Effector memory CD4-positive, alpha-beta T cell (primary cell): Measurements from ENCODE around the gene FBXO9.

Experiments
- DNase-seq, 3 donors: peaks; one replicate each; pipeline ENCODE4 v3.0.0-alpha.2; 2020
- H3K27ac ChIP-seq: 2 replicates; pipeline ENCODE4 v1.7.0; 2013; ENCODE audit warnings: mild to moderate bottlenecking, low read length, moderate library complexity; ENCODE audit not compliant: insufficient read depth, poor library complexity, severe bottlenecking
- H3K27me3 ChIP-seq: replicated peaks from 2 replicates; pipeline ENCODE4 v1.7.0; 2013; ENCODE audit warnings: mild to moderate bottlenecking, low read length; ENCODE audit not compliant: insufficient read depth, control insufficient read depth, poor library complexity, severe bottlenecking
- H3K36me3 ChIP-seq: 2 replicates; pipeline ENCODE4 v1.7.0; 2013; ENCODE audit warnings: mild to moderate bottlenecking, low read length, moderate library complexity; ENCODE audit not compliant: control insufficient read depth, insufficient read depth
- H3K4me1 ChIP-seq: 2 replicates; pipeline ENCODE4 v1.7.0; 2013; ENCODE audit warnings: low read length, mild to moderate bottlenecking; ENCODE audit not compliant: control insufficient read depth, insufficient read depth, poor library complexity, severe bottlenecking
- H3K4me3 ChIP-seq: 2 replicates; pipeline ENCODE4 v1.7.0; 2013; ENCODE audit warnings: low read length, low read depth, mild to moderate bottlenecking; ENCODE audit not compliant: insufficient read depth, poor library complexity, severe bottlenecking
- H3K9me3 ChIP-seq: 2 replicates; pipeline ENCODE4 v1.7.0; 2013; ENCODE audit warnings: mild to moderate bottlenecking, low read length, moderate library complexity; ENCODE audit not compliant: control insufficient read depth

Gene FBXO9

GRCh38 chr6:53029761-53030160 is 35.4 kb upstream of the FBXO9 start:
- no peaks in the 10 kb centered on the region for H3K9me3 ChIP-seq
- peaks cover 28% of the 10 kb centered on the region for H3K36me3 ChIP-seq
- no peaks in the 10 kb centered on the region for H3K4me1 ChIP-seq
- no peak for DNase-seq
- H3K27me3 ChIP-seq, result no peaks in the 10 kb centered on the region
- H3K4me3 ChIP-seq, result no peak overlapping the region
- H3K27ac ChIP-seq, result no peak overlapping the region

DNA sequence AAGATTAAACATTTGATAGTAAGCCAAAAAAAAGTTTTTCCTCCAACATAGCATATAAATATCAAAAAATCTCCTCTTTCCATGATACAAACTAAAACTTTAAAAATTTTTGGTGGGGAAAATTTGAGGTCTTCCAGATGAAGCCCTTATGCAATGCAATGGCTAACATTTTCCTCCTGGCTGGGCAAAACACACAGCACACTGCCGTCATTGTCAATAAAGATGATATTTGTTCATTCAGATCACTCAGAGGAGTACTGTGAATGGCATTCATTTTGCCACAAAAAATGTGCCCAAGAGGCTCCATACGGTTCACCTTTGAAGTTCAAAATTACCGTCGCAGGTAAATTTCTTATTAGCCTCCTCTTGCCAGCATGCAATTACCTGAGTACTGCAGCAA is 33.9 kb upstream of the FBXO9 start:
- no peak overlapping the region for H3K4me3 ChIP-seq
- H3K27ac ChIP-seq, result no peak overlapping the region
- H3K27me3 ChIP-seq, result no peaks in the 10 kb centered on the region
- no peaks in the 10 kb centered on the region for H3K9me3 ChIP-seq
- H3K4me1 ChIP-seq, result no peaks in the 10 kb centered on the region
- DNase-seq, result no peak
- H3K36me3 ChIP-seq, result peaks cover 30% of the 10 kb centered on the region

DNA sequence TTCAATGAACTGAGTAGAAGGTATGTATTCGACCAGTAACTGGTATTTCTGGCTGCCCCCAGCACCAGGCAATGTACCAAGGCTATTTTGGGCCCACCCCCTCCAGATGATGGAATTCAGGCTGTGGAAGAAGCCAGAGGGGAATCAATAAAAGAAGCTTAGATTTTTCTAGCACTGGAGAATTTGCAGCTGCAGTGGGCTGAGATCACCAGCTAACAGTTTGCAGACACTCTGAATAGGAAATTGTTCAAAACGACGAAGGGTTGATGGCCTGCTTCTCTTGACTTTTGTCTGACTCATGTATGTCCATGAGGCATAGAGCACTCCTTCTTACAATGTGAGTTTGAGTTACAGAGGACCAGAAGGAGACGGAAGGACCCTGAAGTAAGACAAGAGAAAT is 32.4 kb upstream of the FBXO9 start:
- H3K4me3 ChIP-seq, result no peak overlapping the region
- H3K36me3 ChIP-seq, result peaks cover 33% of the 10 kb centered on the region
- H3K27me3 ChIP-seq, result no peaks in the 10 kb centered on the region
- no peak for DNase-seq
- H3K27ac ChIP-seq, result no peak overlapping the region
- H3K4me1 ChIP-seq, result no peaks in the 10 kb centered on the region
- H3K9me3 ChIP-seq, result no peaks in the 10 kb centered on the region

GRCh38 chr6:53033764-53034163 is 31.4 kb upstream of the FBXO9 start:
- no peak for DNase-seq
- no peaks in the 10 kb centered on the region for H3K9me3 ChIP-seq
- no peaks in the 10 kb centered on the region for H3K27me3 ChIP-seq
- no peaks in the 10 kb centered on the region for H3K4me1 ChIP-seq
- H3K36me3 ChIP-seq, result peaks cover 34% of the 10 kb centered on the region
- H3K4me3 ChIP-seq, result no peak overlapping the region
- H3K27ac ChIP-seq, result no peak overlapping the region

GRCh38 chr6:53035549-53036213 is 29.5 kb upstream of the FBXO9 start:
- Histone ChIP-seq H3K36me3 (peaks cover 42% of the 10 kb centered on the region), H3K27ac (no peak overlapping the region), H3K4me3 (no peak overlapping the region), H3K9me3 (no peaks in the 10 kb centered on the region), H3K27me3 (no peaks in the 10 kb centered on the region), H3K4me1 (no peaks in the 10 kb centered on the region)
- no peak for DNase-seq

GRCh38 chr6:53038141-53038540 is 27.1 kb upstream of the FBXO9 start:
- no peak for DNase-seq
- H3K9me3 ChIP-seq, result no peaks in the 10 kb centered on the region
- H3K4me3 ChIP-seq, result no peak overlapping the region
- no peaks in the 10 kb centered on the region for H3K4me1 ChIP-seq
- no peaks in the 10 kb centered on the region for H3K27me3 ChIP-seq
- H3K27ac ChIP-seq, result no peak overlapping the region
- peaks cover 40% of the 10 kb centered on the region for H3K36me3 ChIP-seq

GRCh38 chr6:53038596-53038995 is 26.6 kb upstream of the FBXO9 start:
- no peaks in the 10 kb centered on the region for H3K9me3 ChIP-seq
- H3K4me1 ChIP-seq, result no peaks in the 10 kb centered on the region
- no peak overlapping the region for H3K4me3 ChIP-seq
- no peaks in the 10 kb centered on the region for H3K27me3 ChIP-seq
- H3K36me3 ChIP-seq, result peaks cover 40% of the 10 kb centered on the region
- no peak overlapping the region for H3K27ac ChIP-seq
- DNase-seq, result no peak

GRCh38 chr6:53041356-53041755 is 23.8 kb upstream of the FBXO9 start:
- no peaks in the 10 kb centered on the region for H3K4me1 ChIP-seq
- H3K4me3 ChIP-seq, result no peak overlapping the region
- no peaks in the 10 kb centered on the region for H3K9me3 ChIP-seq
- H3K36me3 ChIP-seq, result peaks cover 32% of the 10 kb centered on the region
- no peaks in the 10 kb centered on the region for H3K27me3 ChIP-seq
- no peak overlapping the region for H3K27ac ChIP-seq
- no peak for DNase-seq

DNA sequence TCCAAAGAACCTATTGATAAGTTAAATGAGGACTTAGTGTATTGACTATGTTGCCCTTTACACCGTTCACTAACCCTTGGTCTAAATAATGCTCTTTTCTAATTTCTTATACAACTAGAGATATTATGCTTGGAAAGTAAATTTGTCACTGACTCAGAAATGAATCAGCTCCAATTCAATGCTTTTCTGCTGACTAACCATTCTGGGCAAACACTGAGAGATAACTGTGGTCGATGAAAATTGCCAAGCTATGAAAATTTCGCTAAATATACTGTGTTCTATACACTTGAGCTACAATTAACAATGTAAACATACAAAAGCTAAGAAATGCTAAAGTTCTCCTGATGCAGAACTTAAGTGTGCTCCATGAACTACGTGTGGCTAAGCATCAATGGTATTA is 23.1 kb upstream of the FBXO9 start:
- Histone ChIP-seq H3K27me3 (no peaks in the 10 kb centered on the region), H3K4me3 (no peak overlapping the region), H3K36me3 (peaks cover 32% of the 10 kb centered on the region), H3K4me1 (no peaks in the 10 kb centered on the region), H3K9me3 (no peaks in the 10 kb centered on the region), H3K27ac (no peak overlapping the region)
- DNase-seq, result no peak

GRCh38 chr6:53043581-53043980 is 21.6 kb upstream of the FBXO9 start:
- H3K36me3 ChIP-seq, result peaks cover 28% of the 10 kb centered on the region
- no peak overlapping the region for H3K4me3 ChIP-seq
- no peaks in the 10 kb centered on the region for H3K27me3 ChIP-seq
- no peak for DNase-seq
- no peaks in the 10 kb centered on the region for H3K9me3 ChIP-seq
- H3K27ac ChIP-seq, result no peak overlapping the region
- H3K4me1 ChIP-seq, result peaks cover 10% of the 10 kb centered on the region
